NCI-H446 (cell line): Measurements from ENCODE around the gene FIZ1.

ENCODE experiments used
- DNase-seq, 2 experiments: peaks; one replicate each; lab custom pipeline; 2025; lab: John Stamatoyannopoulos, UW

FIZ1 gene

DNA sequence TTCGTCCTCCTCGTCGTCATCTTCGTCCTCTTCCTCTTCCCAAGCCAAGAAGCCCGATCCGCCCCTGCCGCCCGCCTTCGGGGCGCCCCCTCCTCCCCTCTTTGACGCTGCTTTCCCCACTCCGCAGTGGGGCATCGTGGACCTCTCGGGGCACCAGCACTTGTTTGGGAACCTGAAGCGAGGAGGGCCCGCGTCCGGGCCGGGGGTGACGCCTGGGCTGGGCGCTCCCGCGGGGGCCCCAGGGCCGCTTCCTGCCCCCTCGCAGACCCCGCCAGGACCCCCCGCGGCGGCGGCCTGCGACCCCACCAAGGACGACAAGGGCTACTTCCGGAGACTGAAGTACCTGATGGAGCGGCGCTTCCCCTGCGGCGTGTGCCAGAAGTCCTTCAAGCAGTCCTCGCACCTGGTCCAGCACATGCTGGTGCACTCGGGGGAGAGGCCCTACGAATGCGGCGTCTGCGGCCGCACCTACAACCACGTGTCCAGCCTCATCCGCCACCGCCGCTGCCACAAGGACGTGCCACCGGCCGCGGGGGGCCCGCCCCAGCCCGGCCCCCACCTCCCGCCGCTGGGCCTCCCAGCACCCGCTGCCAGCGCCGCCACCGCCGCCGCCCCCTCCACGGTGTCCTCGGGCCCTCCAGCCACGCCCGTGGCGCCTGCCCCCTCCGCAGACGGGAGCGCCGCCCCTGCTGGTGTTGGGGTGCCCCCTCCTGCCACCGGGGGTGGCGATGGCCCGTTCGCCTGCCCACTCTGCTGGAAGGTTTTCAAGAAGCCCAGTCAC lies 14.8 kb upstream of the FIZ1 start:
- no peak for DNase-seq

DNA sequence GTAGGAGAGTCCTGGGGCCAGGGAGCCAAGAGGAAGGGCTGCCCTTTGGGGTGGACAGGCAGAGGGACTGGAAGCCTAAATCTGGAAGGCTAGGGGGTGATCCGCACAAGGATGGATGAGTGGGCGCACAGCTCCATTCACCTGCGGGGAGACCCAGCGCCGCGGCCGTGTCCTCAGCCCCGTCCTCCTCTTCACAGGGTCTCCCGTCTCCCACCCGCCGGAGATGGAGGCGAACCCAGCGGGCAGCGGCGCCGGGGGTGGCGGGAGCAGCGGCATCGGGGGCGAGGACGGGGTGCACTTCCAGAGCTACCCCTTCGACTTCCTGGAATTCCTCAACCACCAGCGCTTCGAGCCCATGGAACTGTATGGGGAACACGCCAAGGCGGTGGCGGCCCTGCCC lies 14.1 kb upstream of the FIZ1 start:
- DNase-seq, result no peak

DNA sequence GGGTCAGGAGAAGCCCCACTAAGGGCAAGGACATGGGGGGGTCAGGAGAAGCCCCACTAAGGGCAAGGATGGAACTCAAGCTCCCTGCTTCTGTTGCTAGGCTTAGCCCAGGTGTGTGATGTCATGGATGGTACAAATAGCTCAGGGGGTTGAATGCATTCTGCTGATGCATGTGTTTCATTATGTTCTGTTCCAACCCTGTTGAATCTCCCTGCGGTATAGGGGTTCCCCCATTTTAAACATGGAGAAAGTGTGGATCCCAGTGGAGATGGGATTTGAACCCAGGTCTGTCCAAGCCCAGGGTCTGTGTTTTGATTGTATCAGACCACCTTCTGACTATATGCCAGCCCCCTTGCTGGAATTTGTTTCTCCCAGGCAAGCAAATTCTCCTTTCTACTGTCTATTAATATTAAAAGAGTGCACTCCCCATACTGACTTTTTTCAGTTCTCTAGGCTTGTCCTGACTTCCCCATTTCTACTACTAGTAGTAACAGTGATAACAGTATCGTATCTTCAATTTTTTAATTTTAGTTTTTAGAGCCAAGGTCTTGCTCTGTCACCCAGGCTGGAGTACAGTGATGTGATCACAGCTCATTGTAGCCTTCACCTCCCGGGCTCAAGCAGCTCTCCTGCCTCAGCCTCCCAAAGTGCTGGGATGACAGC lies 12.8 kb upstream of the FIZ1 start:
- no peak for DNase-seq

DNA sequence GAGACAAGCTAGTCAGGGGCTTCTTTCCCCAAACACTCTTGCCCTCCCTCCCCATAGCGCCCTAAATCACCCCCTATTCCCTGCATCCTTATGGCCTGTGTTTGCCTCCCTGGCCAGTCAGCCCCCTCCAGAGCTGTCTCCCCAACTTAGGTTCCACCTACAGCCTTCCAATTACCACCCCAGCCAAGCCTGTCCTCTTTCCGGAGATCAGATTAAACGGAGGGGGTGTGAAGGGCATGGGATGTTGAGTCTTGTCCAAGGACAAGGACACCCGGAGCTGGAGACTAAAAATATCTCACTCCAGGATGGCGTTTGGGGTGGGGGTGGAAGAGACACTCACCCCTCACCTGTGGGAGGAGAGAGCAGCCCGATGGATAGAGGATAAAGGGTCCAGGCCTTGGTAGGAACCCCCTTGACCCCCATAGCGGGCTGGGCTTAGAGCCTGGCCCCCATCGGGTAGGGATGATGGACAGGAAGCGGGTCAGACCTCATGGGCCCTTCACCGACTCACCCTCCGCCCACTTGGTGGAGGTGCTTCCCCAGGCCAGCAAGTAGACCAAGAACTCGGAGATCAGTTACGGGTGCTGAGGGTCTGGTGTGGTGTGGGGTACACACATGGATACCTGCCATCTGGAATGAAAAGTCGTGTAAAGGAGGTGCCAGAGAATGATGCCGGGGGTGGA lies 12.1 kb upstream of the FIZ1 start:
- no peak for DNase-seq

DNA sequence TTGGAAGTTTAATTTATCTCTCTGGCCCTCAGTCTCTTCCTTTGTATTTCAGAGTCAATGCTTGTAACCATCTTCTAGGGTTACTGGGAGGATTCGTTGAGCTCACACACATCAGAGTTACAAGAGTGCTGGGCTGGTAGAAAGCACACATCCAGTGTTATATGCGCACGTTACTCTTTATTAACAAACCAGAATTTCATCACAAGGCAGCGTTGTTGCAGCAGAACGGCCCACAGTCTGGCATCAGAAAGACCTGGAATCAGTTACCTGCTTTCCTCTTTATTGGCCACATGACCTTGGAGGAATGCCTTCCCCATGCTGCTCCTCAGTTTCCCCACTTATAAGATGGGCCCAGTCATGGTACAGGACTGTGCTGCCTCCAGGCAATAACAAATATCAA lies 10.0 kb upstream of the FIZ1 start:
- DNase-seq, result no peak

DNA sequence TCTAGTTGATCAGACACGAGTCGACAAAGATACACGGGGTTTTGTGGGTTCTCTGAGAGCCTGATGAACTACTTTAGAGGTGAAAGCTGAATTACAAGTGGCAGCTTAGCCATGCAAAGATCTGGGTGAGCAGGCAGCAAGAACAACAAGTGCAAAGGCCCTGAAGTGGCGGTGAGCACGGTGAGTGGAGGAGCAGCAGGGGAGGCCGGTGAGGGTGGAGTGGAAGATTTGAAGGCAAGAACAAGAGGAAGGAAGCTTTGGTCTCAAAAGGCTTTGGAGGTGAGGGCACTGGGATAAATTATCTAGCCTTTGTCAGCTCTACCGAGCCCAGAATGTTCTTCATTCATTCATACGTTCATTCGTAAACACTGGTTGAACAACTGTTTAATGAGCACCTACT lies 7.5 kb upstream of the FIZ1 start:
- no peak for DNase-seq

DNA sequence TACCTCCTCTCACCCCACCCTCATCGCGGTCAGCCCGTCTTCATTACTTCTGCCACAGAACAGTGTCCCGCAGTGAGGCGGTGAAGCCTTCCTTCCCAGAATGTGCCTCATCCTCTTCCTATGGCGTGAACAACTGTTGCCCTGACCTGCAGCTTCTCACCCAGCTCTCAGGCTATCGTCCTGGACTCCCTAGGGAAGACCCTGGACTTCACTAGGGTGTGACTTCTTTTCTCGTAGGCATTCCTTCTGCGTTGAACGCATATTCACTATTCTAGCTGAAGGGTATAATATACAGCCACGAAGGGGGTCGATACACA lies 7.1 kb upstream of the FIZ1 start:
- no peak for DNase-seq

DNA sequence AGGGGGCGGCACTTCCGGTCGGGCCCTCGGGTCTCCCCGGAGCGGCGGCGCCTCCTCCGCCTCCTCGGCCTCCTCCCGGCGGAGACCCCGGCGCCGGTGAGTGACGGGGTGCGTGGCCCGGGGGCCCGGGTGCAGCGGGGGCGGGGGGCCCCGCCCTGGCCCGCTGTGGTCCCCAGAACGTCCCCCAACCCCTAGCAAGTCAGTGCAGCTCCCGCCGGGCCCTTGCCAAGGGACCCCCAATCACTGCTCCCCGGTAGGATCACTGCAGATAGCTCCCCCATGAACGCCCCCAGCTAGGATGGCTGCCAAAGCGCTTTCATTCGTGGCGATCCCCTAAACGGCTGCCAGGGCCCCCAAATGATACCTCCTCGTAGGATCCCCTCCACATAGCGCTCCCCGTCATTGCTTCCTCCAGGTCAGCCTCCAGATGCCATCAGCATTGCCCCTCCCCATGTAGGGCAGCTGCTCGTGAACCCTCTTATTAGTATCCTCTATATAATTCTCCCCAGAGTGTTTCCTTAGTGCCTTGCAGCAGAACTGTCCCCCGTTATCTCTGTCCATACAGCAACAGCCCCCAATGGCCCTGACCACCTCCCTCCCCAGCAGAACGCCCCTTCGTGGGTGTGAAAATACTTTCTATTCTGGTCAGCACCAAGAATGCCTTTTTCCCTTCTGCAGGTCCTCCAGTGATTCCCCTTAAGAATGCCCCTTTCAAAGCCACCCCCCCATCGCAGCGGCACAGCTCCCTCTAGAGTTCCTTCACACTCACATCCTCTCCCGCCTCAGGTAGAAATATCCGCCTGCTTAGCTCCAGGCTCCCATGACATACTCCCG lies 6.5 kb upstream of the FIZ1 start, which contains the start of gene ZNF865:
ZNF865 (plus strand) TSS at position 11 of the 834 bp plus-strand sequence. CDS start 7,972 bp downstream, outside the sequence.
- DNase-seq, result peak; percentile 55 to 69

DNA sequence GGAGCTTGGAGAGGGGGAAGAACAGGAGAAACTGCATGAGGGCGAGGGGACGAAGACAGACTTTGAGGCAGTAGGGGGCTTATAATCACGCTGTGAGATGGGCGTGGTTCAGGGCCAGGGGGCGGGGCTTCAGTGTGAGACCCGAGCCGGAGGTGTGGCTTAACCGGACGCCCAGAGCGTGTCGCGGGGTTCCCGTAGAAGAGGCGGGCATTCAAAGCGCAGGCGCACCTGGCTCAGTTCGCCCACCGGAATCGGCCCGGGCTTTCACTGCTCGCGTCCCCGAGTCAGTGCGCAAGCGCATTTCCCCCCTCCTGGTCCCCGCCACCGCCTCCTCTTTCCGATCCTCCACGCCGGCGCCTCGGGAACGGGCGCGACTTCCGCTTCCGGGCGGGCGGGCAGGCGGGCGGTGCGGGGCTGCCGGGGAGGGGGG lies 5.9 kb upstream of the FIZ1 start:
- DNase-seq, result peak; percentile 97 to 99

DNA sequence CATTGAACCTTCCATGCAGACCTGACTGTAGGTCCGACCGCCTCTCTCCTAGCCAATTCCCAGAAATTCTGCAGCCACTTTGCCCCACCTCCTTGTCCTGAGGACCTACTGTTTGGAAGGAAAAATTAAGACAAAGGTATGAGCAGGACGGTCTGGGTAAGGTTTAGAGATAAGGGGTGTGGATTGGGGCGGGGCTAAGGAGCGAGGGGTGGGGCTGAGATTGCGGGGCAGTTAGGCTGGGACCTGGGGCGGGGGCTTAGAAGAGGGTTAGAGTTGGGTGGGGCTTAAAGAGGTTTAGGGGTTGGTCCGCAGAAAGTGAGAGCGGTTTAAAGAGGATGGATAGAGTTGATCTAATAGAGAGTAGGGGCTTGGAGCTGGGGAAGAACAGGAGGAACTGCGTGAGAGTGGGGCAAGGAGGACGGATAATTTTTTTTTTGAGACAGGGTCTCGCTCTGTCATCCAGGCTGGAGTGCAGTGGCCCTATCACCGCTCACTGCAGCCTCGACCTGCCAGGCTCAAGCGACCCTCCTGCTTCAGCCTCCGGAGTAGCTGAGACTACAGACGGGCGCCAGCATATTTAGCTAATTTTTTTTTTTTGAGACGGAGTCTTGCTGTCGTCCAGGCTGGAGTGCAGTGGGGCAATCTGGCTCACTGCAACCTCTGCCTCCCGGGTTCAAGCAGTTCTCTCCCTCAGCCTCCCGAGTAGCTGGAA lies 4.4 kb upstream of the FIZ1 start:
- no peak for DNase-seq

DNA sequence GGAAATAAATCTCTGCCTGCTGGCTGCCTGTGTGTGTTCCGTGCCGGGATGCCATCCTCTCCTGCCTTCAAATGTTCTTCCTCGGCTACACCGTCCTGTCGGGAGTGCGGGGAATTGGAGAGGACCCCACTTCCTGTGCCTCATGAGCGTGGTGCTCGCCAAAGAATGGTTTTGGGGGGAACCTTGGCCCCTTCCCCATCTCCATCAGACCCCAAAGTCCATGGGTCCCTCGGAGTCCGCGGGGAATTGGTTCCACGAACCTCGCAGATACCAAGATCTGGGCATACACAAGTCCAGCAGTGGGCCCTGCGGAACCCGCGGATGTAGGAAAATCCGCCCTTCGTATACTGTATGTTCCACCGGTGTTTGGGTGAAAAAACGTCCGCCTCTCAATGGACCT lies 3.8 kb upstream of the FIZ1 start:
- DNase-seq, result no peak

DNA sequence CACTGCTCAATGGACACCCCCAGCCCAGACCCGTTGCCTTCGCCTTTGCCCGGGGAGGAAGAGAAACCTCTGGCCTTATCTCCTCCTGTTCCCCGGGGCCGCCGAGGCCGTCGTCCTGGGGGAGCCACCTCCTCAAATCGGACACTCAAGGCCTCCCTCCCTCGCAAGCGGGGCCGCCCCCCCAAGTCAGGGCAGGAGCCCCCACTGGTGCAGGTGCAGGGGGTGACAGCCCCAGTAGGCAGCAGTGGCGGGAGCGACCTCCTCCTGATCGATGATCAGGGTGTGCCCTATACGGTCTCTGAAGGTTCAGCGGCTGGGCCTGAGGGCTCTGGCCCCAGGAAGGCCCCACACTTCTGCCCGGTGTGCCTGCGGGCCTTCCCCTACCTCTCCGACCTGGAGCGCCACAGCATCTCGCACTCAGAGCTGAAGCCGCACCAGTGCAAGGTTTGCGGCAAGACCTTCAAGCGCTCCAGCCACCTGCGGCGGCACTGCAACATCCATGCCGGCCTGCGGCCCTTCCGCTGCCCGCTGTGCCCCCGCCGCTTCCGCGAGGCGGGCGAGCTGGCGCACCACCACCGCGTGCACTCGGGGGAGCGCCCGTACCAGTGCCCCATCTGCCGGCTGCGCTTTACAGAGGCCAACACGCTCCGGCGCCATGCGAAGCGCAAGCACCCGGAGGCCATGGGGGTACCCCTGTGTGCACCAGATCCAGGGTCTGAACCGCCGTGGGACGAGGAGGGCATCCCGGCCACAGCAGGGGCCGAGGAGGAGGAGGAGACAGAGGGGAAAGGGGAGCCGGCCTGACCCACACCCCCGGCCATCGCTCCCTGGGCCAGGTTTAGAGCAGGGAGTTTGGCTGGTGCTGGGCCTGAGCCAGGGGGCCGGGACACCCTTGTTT lies 3.0 kb upstream of the FIZ1 start:
- DNase-seq, result no peak

DNA sequence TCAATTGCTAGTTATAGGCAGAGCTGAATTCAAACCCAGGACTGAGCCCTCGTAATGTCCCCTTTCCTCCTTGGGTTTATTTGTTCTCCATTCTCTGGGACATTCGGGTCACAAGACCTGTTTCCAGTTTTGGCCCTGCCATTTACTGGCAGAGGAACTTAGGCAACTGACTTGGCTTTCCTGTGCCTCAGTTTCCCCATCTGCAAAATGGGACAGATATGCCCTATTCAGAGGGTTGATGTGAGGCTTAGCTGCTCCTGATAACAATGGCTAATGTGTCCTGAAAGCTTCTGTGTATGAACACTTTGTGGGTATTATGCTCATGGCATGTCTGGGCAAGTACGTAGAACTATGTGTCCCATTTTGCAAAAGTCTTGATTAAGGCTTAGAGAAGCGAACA lies 1.8 kb upstream of the FIZ1 start:
- DNase-seq, result peak in 1 of 2 experiments; percentile 17

DNA sequence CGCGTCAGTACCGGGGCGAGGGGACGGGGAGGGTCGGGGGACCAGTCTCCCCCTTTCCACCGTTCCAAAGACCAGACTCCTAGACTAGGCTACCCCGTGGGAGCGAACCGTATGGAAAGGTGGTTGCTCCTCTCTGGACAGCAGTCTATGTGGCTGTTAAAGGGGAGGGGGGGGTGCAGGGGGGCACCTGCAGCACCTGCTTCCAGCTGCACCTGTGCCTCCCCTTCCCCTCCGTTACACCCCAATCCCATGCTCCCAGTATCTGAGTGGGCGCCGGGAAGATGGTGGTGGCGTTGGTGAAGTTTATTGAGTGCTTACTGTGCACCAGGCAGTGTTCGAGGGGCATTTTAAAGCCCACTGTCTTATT lies 1.3 kb upstream of the FIZ1 start:
- DNase-seq, result no peak

DNA sequence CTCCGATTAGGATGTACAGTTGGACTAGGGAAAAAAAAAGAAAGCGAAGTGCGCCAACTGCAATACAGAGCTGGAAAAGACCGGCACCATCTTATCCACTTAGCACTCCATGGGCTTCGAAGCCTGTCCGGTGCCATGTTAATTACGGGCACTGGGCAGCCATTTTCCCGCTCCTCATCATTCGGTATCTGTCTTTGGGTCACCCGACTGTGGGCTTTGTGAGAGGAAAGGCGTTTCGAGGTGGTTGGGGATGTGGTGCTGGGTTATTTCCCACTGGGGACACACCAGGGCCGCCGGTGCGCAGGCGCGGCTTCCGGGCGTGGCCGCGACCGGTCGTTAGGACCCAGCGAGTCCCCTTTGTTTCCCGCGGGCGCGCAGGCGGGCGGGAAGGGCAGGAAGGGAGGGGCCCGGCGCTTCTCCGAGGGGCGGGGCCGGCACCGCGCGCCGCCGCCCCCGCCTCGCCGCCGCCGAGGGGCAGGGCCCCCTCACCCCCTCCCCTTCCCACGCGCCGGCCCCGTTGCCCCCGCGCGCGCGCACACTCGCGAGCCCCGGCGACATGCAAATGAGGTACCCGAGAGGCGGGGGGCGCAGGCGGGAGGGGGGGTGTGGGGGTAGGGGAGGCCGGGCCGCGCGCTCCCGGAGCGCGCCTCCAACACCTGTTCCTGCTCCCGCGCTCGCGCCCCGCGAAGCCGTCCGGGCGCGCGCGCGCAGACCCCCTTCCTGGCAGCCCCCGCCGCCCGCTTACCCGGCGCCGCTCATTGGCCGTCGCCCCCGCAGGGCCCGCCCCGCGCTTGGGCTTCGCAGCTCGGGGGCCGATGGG lies 735 bp upstream of the FIZ1 start, which contains the start of gene ZNF524:
ZNF524 (plus strand) TSS at position 447 of the 820 bp plus-strand sequence. CDS start 1,825 bp downstream, outside the sequence.
- peak; percentile 98 to 99 for DNase-seq

DNA sequence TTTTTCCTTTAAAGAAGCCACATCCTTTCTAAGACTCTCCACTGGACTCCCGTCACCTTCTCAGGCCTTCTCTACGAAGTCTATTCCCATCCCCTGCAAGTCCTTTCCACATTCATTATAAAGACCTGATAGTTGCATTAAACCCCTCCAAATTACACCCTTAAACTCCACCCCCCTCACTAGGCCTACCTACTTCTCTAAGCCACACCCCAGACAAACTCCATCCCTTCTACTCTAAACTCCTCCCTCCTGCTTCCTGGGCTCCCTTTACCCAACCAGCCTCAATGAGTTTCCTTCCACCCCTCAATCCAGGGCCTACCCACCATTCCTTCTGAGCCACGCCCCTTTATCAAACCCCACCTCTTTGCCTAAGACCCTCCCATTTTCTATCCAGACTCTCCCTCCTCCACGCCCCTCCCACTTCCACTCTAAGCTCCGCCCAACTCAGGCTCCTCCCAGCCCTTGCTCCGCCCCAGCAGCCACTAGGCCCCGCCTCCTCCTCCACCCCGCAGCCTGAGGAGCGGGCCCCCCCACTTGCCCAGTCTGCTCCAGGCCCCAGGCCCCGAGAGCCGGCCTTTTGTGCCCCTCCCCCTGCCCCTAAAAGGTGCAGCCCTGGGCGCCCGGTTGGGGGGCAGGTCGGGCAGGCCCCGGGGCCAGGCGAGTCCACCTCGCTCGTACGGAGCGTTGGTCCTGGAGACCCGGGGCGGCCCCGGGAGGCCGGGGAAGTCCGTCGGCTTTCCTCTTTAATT lies 424 bp downstream of the FIZ1 start:
- peak; percentile 94 to 96 for DNase-seq

DNA sequence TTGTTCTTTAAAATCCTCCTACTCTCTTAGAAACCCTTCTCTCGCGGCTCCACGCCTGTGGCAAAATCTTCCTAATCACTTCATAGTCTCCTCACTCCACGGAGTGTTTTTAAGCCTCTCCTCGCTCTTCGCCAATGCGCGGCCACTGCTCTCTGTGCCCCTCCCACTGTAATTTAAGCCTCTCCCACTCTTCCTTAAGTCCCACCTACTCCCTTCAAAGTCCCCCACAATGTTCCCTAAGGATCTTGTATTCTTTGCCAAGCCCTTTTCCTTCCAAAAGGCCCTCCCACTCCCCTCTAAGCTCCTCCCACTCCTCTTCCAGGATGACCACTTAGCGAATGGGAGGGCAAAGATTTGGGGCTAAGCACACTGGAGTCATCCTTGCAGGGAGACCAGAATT lies 1.3 kb downstream of the FIZ1 start:
- no peak for DNase-seq

DNA sequence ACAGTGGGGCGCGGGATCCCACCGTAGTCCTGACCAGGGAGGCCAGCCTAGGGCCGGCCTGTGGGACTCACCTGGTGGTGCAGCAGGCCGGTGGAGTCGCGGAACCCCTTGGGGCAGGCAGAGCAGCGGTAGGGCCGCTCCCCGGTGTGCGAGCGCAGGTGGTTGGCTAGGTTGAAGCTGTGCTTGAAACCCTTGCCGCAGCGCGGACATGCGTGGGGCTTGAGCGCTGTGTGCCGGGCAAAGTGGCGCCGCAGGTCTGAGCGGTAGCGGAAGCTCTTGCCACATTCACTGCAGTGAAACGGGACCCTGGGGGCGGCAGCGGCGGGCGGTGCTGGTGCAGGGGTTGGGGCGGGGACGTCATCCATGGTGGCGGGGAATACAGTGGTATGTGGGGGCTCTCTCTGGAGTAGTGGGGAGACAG lies 1.8 kb downstream of the FIZ1 start:
- no peak for DNase-seq

DNA sequence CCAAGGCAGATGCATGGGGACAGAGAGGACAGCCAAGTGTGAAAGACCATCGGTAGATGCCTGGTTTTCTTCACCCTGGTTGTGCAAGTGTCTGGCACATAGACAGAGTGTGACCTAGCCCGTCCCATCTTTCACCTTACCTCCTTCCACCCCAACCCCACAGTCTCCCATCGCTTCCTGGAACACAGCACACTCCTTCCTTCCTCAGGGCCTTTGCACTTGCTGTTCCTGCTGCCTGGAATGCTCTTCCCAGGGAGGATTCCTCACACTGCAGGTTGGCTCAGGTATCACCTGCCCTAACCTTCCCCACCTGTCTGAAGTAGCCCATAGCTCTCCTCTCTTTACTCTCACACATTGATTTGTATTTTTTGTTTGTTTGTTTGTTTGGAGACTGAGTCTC lies 3.0 kb downstream of the FIZ1 start:
- no peak for DNase-seq
